Measurements from ENCODE around the gene C1QA.

DNA sequence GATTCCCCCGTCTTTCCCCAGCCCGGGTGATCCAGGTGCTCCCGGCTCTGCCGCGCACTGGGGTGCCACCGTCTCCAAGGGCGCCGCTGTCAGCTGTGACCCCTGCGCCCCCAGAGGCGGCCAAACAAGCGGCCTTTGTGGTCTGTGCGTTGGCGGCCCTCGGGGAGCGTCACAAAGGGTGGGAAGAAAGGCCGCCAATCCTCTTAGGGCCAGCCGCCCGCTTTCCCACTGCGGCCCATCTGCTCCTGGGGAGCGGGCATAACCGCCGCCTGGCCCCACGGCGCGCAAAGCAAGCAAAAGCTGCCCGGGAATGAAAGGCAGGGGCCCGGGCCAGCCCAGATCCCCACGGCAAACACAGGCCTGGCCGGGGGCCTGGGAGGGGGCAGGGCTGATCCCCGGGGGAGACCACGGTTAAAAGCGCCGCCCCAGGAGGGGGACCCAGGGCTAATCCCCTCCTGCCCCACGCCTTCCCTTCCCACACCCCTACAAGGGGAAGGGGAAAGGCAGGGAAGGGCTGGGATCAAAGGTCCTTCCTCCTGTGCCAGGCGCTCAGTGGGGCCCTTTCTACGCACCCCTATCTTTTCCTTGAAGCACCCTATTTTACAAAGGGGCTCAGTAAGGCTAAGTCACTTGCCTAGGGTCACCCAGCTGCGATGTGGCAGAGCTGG lies 40.6 kb downstream of the C1QA start:
- TF ChIP-seq, protein P1, sequence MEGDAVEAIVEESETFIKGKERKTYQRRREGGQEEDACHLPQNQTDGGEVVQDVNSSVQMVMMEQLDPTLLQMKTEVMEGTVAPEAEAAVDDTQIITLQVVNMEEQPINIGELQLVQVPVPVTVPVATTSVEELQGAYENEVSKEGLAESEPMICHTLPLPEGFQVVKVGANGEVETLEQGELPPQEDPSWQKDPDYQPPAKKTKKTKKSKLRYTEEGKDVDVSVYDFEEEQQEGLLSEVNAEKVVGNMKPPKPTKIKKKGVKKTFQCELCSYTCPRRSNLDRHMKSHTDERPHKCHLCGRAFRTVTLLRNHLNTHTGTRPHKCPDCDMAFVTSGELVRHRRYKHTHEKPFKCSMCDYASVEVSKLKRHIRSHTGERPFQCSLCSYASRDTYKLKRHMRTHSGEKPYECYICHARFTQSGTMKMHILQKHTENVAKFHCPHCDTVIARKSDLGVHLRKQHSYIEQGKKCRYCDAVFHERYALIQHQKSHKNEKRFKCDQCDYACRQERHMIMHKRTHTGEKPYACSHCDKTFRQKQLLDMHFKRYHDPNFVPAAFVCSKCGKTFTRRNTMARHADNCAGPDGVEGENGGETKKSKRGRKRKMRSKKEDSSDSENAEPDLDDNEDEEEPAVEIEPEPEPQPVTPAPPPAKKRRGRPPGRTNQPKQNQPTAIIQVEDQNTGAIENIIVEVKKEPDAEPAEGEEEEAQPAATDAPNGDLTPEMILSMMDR (IDR thresholded peaks at IDR 0.05), result no peak
- no peak for TF ChIP-seq POLR2A (IDR thresholded peaks at IDR 0.05)

All from Peyer's patch (tissue), 4 donors.